Peyer's patch (tissue), 4 donors: ENCODE results near the gene KCNJ5. TPM values are rescaled to one million over a fixed set of nuclear protein-coding genes. Genes with fewer than 3 reads are reported as not detected.

Experiments
- DNase-seq, 3 donors: peaks; one replicate each; pipeline ENCODE4 v3.0.0-alpha.2; 2017 to 2019
- H3K27ac ChIP-seq, 4 donors: fragments of 200-600 bp; sonication (generic); one replicate each; pipeline ENCODE4 v1.5.1; 2016 to 2019
- H3K27me3 ChIP-seq, 2 donors: fragments of 200-600 bp; sonication (generic); one replicate each; pipeline ENCODE4 v1.5.1; 2019
- H3K36me3 ChIP-seq, 3 donors: fragments of 200-600 bp; sonication (generic); one replicate each; pipeline ENCODE4 v1.5.1; 2016 to 2019
- H3K4me1 ChIP-seq, 4 donors: fragments of 200-600 bp; sonication (generic); one replicate each; pipeline ENCODE4 v1.5.1; 2016 to 2019
- H3K4me3 ChIP-seq, 4 donors: fragments of 200-600 bp; sonication (generic); 1 replicate in 3 of 4; 2 replicates in 1 of 4; pipeline ENCODE4 v1.5.1; 2016 to 2019; ENCODE audit warnings: mild to moderate bottlenecking in 1 of 4
- H3K9me3 ChIP-seq, 4 donors: fragments of 200-600 bp; sonication (generic); one replicate each; pipeline ENCODE4 v1.5.1; 2016 to 2019; ENCODE audit warnings: mild to moderate bottlenecking in 1 of 4
- POLR2A ChIP-seq, 2 donors: fragments of 450-650 bp; IDR thresholded peaks; one replicate each; pipeline ENCODE4 v1.5.1; 2017; ENCODE audit warnings: antibody characterized with exemption in 2 of 2, mild to moderate bottlenecking in 2 of 2, moderate library complexity in 2 of 2
- total RNA-seq, 4 donors: library from RNA; depleted of rRNA; stranded (reverse); fragments of >200 nt; gene quantifications; one replicate each; pipeline ENCODE4 v1.1.0, GENCODE V29; 2016
- TF ChIP-seq, protein P1 (sequence below), 6 experiments: fragments of 450-650 bp in 4 of 6; fragments of 200-600 bp in 2 of 6; sonication (generic) in 1 of 6; IDR thresholded peaks; one replicate each; pipeline ENCODE4 v1.5.1; 2017 to 2019; ENCODE audit warnings: antibody characterized with exemption in 6 of 6, mild to moderate bottlenecking in 3 of 6, moderate library complexity in 1 of 6

Gene KCNJ5
- total RNA-seq, 4 donors from 2014 or later: 1.6 TPM; not detected in 3

DNA sequence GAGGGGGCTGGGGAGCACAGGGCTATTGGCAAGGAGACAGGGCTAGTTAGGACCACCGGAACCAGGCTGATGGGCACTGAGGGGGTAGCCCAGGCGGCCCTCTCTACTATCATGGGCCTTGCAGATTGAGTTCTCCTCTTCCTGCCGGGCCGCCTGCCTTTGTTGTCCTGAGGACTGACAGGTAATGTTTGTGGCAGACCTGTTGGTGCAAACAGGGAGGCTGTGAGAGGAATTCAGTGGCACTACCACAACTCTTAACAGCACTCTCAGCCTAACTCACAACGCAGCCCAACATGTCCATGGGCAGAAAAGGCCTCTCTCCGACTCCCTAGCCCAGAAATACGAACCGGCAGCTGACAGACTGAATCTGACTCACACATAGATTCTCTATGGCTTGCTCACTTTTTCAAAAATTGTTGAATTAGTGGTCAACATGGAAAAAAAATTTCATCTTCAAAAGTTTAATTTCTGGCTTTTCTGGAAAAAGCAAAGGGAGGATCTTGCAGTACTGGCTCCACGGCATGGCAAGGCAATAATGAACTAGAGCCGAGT, 11.4 kb downstream of the KCNJ5 start:
- no peaks in the 10 kb centered on the region for H3K36me3 ChIP-seq
- H3K27ac ChIP-seq: no peak overlapping the region
- no peaks in the 10 kb centered on the region for H3K9me3 ChIP-seq
- no peak for DNase-seq
- no peaks in the 10 kb centered on the region for H3K27me3 ChIP-seq
- no peak overlapping the region for H3K4me3 ChIP-seq
- TF ChIP-seq, protein P1, sequence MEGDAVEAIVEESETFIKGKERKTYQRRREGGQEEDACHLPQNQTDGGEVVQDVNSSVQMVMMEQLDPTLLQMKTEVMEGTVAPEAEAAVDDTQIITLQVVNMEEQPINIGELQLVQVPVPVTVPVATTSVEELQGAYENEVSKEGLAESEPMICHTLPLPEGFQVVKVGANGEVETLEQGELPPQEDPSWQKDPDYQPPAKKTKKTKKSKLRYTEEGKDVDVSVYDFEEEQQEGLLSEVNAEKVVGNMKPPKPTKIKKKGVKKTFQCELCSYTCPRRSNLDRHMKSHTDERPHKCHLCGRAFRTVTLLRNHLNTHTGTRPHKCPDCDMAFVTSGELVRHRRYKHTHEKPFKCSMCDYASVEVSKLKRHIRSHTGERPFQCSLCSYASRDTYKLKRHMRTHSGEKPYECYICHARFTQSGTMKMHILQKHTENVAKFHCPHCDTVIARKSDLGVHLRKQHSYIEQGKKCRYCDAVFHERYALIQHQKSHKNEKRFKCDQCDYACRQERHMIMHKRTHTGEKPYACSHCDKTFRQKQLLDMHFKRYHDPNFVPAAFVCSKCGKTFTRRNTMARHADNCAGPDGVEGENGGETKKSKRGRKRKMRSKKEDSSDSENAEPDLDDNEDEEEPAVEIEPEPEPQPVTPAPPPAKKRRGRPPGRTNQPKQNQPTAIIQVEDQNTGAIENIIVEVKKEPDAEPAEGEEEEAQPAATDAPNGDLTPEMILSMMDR (IDR thresholded peaks at IDR 0.05): no peak
- TF ChIP-seq POLR2A (IDR thresholded peaks at IDR 0.05): no peak
- H3K4me1 ChIP-seq: peaks cover 0 to 13% (median 3%) of the 10 kb centered on the region in 4 donors

DNA sequence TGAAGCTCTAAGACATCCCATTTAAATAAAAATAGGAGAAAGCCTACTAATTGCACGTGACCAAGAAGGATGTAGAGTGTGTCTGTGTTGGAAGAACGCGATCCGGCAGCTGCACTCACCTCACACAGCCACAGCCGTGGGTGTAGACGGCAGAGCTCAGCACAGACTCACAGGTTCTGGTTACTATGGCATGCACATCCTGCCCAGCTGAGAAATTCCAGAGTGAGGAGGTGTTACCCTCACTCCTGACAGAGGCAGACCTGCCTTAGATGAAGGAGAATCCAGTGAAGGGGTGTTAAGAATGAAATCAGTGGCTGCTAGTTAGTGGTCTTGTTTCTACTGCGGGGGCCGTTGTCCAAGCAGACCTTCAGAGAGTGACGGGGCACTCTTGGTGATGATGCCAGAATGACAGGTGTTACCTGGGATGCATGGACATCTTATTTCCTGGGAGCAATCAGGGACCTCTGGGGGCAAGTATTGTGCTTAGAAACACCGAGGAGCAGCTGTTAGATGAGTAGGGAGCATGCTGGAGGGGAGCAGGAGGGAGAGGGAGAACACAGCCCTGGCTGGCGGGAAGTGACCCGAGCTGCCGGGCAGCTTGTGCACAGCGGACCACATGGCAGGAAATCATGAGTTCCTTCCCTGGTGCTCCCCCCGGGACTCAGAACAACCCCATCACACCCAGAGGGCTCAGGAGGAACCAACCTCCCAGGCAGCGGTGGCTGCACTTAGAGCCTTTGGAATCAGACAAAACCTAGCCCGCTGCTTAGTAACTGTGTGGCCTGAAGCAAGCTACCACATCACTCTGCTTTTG, 12.3 kb downstream of the KCNJ5 start:
- no peak overlapping the region for H3K27ac ChIP-seq
- peak in 2 of 3 donors; percentile 26 to 53 for DNase-seq
- TF ChIP-seq, protein P1 (IDR thresholded peaks at IDR 0.05): no peak
- no peak for TF ChIP-seq POLR2A (IDR thresholded peaks at IDR 0.05)
- H3K4me3 ChIP-seq: no peak overlapping the region
- no peaks in the 10 kb centered on the region for H3K36me3 ChIP-seq
- H3K27me3 ChIP-seq: no peaks in the 10 kb centered on the region
- H3K9me3 ChIP-seq: no peaks in the 10 kb centered on the region
- H3K4me1 ChIP-seq: peaks cover 0 to 13% (median 3%) of the 10 kb centered on the region in 4 donors

DNA sequence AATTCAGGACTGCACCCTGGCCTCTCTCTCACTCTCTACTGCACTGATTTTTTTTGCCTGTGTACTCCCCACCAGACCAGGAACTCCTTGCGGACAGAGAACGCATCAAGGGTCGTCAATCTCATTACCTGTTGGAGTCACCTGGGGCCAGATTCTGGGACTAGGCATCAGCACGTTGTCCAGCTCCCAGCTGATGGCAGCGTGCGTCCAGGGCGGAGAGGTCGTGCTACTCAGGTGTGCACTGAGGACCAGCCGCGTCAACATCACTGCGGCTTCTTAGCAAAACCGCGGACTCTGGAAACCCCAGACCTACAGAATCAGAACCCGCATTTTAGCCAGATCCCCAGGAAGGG, 13.1 kb downstream of the KCNJ5 start:
- H3K27me3 ChIP-seq: no peaks in the 10 kb centered on the region
- H3K27ac ChIP-seq: no peak overlapping the region

DNA sequence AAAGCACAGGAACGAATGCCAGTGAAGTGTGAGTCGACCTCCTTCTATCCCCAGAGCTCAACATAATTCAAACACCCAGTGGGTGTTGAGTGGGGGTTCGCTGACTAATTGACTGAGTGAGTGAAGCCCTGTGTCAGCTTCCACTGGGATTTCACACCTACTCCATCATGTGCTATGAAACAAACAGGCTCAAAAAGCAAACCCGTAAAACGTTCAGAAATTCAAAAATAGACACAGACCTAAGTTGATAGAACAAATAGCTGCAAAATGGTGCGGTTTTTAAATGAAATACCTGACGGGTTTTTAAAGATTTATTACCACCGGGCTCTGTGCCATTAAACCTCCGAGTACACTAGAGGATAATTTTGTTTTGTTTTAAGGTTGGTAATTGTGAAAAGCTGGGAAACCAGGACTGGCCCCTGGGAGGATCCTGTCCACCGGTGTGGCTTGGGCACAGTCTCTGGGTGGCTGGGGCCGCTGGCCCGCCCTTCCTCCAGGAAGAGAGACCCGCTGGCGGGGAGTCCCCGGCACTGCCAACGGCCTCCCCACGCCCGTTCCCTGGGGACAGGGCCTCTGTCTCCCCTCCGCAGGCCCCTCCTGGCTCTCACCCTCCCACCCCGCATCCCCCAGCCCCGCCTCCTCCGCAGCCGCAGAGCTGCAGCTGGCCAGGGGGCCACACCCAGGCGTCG, 13.6 kb downstream of the KCNJ5 start:
- peak overlapping the region in 3 of 4 donors; percentile 11 to 54 (median 33) for H3K27ac ChIP-seq
- no peaks in the 10 kb centered on the region for H3K27me3 ChIP-seq
- H3K4me1 ChIP-seq: peaks cover 0 to 22% (median 3%) of the 10 kb centered on the region in 4 donors

More for the DNA sequence above, 13.1 kb downstream of the KCNJ5 start:
- DNase-seq: no peak
- Histone ChIP-seq H3K36me3 (no peaks in the 10 kb centered on the region), H3K4me3 (no peak overlapping the region), H3K9me3 (no peaks in the 10 kb centered on the region), H3K4me1 (peaks cover 0 to 21% (median 3%) of the 10 kb centered on the region in 4 donors)
- no peak for TF ChIP-seq POLR2A (IDR thresholded peaks at IDR 0.05)
- TF ChIP-seq, protein P1 (IDR thresholded peaks at IDR 0.05): no peak

More for the DNA sequence above, 13.6 kb downstream of the KCNJ5 start:
- peak in 1 of 3 donors; percentile 56 for DNase-seq
- TF ChIP-seq, protein P1 (IDR thresholded peaks at IDR 0.05): no peak
- no peak for TF ChIP-seq POLR2A (IDR thresholded peaks at IDR 0.05)
- no peaks in the 10 kb centered on the region for H3K36me3 ChIP-seq
- no peaks in the 10 kb centered on the region for H3K9me3 ChIP-seq
- peak overlapping the region; percentile 36 to 62 (median 58) for H3K4me3 ChIP-seq
